CD14-positive monocyte (primary cell): ENCODE data around the gene PRSS22. TPM values are rescaled to one million over a fixed set of nuclear protein-coding genes. Genes with fewer than 3 reads are reported as not detected.

Experiments
- DNase-seq, 3 donors: peaks; one replicate each; pipeline ENCODE4 v3.0.0-alpha.2; 2011 to 2022
- H2AFZ ChIP-seq: 2 replicates; pipeline ENCODE4 v1.6.0; 2012; ENCODE audit warnings: mild to moderate bottlenecking, low read depth, low read length, inconsistent platforms; ENCODE audit not compliant: insufficient read depth, poor library complexity, severe bottlenecking
- H3K27ac ChIP-seq, 2 donors: 1 replicate in 1 of 2; 2 replicates in 1 of 2; pipeline ENCODE4 v1.5.1; 2012 to 2013; ENCODE audit warnings: low read length in 2 of 2, control low read depth in 1 of 2, inconsistent platforms in 1 of 2, low read depth in 1 of 2, mild to moderate bottlenecking in 1 of 2
- H3K27me3 ChIP-seq, 2 donors: one replicate each; pipeline versions ENCODE4 v1.6.0 to v1.6.1; 2011 to 2013; ENCODE audit warnings: low read length in 2 of 2; ENCODE audit not compliant: control insufficient read depth in 2 of 2, insufficient read depth in 2 of 2
- H3K36me3 ChIP-seq, 2 donors: replicated peaks in 1 of 2; 1 replicate in 1 of 2; 2 replicates in 1 of 2; pipeline versions ENCODE4 v1.5.1 to v1.6.1; 2012 to 2013; ENCODE audit warnings: low read length in 2 of 2, control low read depth in 1 of 2, inconsistent platforms in 1 of 2, mild to moderate bottlenecking in 1 of 2; ENCODE audit not compliant: insufficient read depth in 2 of 2, control insufficient read depth in 1 of 2
- H3K4me1 ChIP-seq, 2 donors: 1 replicate in 1 of 2; 2 replicates in 1 of 2; pipeline versions ENCODE4 v1.5.1 to v1.6.1; 2012 to 2013; ENCODE audit warnings: low read length in 2 of 2, control low read depth in 1 of 2, inconsistent platforms in 1 of 2, mild to moderate bottlenecking in 1 of 2, moderate library complexity in 1 of 2; ENCODE audit not compliant: insufficient read depth in 2 of 2, control insufficient read depth in 1 of 2
- H3K4me2 ChIP-seq: replicated peaks from 2 replicates; pipeline ENCODE3; 2012; ENCODE audit warnings: low read length, moderate library complexity, mild to moderate bottlenecking; ENCODE audit not compliant: poor library complexity, severe bottlenecking; ENCODE audit errors: extremely low read depth
- H3K4me3 ChIP-seq, 3 experiments: fragments of 200-600 bp in 1 of 3; sonication (generic) in 1 of 3; replicated peaks in 1 of 3; 1 replicate in 2 of 3; 2 replicates in 1 of 3; pipeline ENCODE4 v1.5.1; 2011 to 2013; ENCODE audit warnings: low read length in 3 of 3, mild to moderate bottlenecking in 3 of 3, control low read depth in 2 of 3, low read depth in 2 of 3, inconsistent platforms in 1 of 3, moderate library complexity in 1 of 3
- H3K79me2 ChIP-seq: 2 replicates; pipeline ENCODE4 v1.6.0; 2012; ENCODE audit warnings: mild to moderate bottlenecking, control low read depth, inconsistent platforms, low read length, moderate library complexity; ENCODE audit not compliant: insufficient read depth
- H3K9ac ChIP-seq: 2 replicates; pipeline ENCODE4 v1.6.0; 2017; ENCODE audit warnings: low read length, mild to moderate bottlenecking; ENCODE audit not compliant: insufficient read depth, poor library complexity, severe bottlenecking
- H3K9me3 ChIP-seq, 2 donors: replicated peaks in 1 of 2; 1 replicate in 1 of 2; 2 replicates in 1 of 2; pipeline versions ENCODE4 v1.5.1 to v1.6.1; 2012 to 2013; ENCODE audit warnings: low read length in 2 of 2, control low read depth in 1 of 2; ENCODE audit not compliant: control insufficient read depth in 1 of 2, insufficient read depth in 1 of 2
- H4K20me1 ChIP-seq: 2 replicates; pipeline ENCODE4 v1.6.0; 2012; ENCODE audit warnings: mild to moderate bottlenecking, low read length, control low read depth, moderate library complexity; ENCODE audit not compliant: insufficient read depth
- H3K27ac Mint-ChIP-seq, 7 donors: one replicate each; pipeline ENCODE4 v1.8.0; 2020; ENCODE audit warnings: mild to moderate bottlenecking in 7 of 7, mixed read lengths in 7 of 7, moderate library complexity in 6 of 7, inconsistent platforms in 2 of 7
- H3K27me3 Mint-ChIP-seq, 3 donors: one replicate each; pipeline ENCODE4 v1.8.0; 2021 to 2022; ENCODE audit warnings: low read depth in 3 of 3, mild to moderate bottlenecking in 3 of 3, mixed read lengths in 3 of 3, moderate library complexity in 3 of 3, inconsistent platforms in 1 of 3
- H3K36me3 Mint-ChIP-seq, 2 donors: one replicate each; pipeline ENCODE4 v1.8.0; 2020; ENCODE audit warnings: mixed read lengths in 2 of 2, inconsistent platforms in 1 of 2, mild to moderate bottlenecking in 1 of 2
- H3K4me1 Mint-ChIP-seq: one replicate; pipeline ENCODE4 v1.8.0; 2020; ENCODE audit warnings: mild to moderate bottlenecking, mixed read lengths
- H3K4me3 Mint-ChIP-seq, 2 donors: one replicate each; pipeline ENCODE4 v1.8.0; 2020; ENCODE audit warnings: mild to moderate bottlenecking in 2 of 2, mixed read lengths in 2 of 2, moderate library complexity in 1 of 2
- H3K9me3 Mint-ChIP-seq, 7 donors: one replicate each; pipeline ENCODE4 v1.8.0; 2020 to 2022; ENCODE audit warnings: mixed read lengths in 7 of 7, mild to moderate bottlenecking in 6 of 7, moderate library complexity in 6 of 7, inconsistent platforms in 2 of 7
- CTCF ChIP-seq: fragments of 200-600 bp; IDR thresholded peaks from one replicate; pipeline ENCODE4 v1.8.0; 2022; ENCODE audit warnings: antibody characterized with exemption, mild to moderate bottlenecking
- WGBS: methylation state at CpG from one replicate; pipeline ENCODE4 v1.1.5; 2013; ENCODE audit warnings: missing lambda C conversion rate; ENCODE audit not compliant: insufficient coverage; 5-methylcytosine and 5-hydroxymethylcytosine counted together
- intact Hi-C, 2 donors: fragments of 100-400 bp; cut with micrococcal nuclease; formaldehyde crosslinking; loops; one replicate each; pipeline versions ENCODE4 v1.15.0 to v1.15.1; 2023
- polyA plus RNA-seq, 3 donors: library from polyadenylated mRNA; depleted of rRNA in 1 of 3; unstranded in 2 of 3; stranded (reverse) in 1 of 3; fragments of 300-500 nt in 2 of 3; fragments of >200 nt in 1 of 3; fragmentation: Illumina TruSeq in 2 of 3; gene quantifications; 1 replicate in 2 of 3; 2 replicates in 1 of 3; pipeline ENCODE4 v1.2.3, GENCODE V29; 2012 to 2021

The PRSS22 gene
- polyA plus RNA-seq, 3 donors: not detected

- WGBS: 92% methylated on average over 15 of the region's 19 CpGs
- no peak for TF ChIP-seq CTCF
- Histone ChIP-seq H3K9me3 (peaks cover 0 to 4% of the 10 kb centered on the region in 2 donors), H4K20me1 (no peaks in the 10 kb centered on the region), H3K36me3 (no peaks in the 10 kb centered on the region), H2AFZ (no peak overlapping the region), H3K79me2 (no peaks in the 10 kb centered on the region), H3K4me1 (peaks cover 14 to 18% of the 10 kb centered on the region in 2 donors), H3K4me3 (no peak overlapping the region), H3K27ac (no peak overlapping the region), H3K4me2 (no peak overlapping the region), H3K27me3 (no peaks in the 10 kb centered on the region), H3K9ac (no peak overlapping the region)
- no peak for DNase-seq
- Mint-ChIP-seq H3K4me1 (peaks cover 12% of the 10 kb centered on the region), H3K9me3 (peaks cover 0 to 8% (median 1%) of the 10 kb centered on the region in 7 donors), H3K4me3 (no peak overlapping the region), H3K27ac (no peak overlapping the region), H3K36me3 (no peaks in the 10 kb centered on the region), H3K27me3 (peaks cover 1 to 5% (median 3%) of the 10 kb centered on the region in 3 donors)
- intact Hi-C loops: no loop called here
Measured at GRCh38 chr16:2826591-2827373, 31.2 kb downstream of the PRSS22 start.

DNA sequence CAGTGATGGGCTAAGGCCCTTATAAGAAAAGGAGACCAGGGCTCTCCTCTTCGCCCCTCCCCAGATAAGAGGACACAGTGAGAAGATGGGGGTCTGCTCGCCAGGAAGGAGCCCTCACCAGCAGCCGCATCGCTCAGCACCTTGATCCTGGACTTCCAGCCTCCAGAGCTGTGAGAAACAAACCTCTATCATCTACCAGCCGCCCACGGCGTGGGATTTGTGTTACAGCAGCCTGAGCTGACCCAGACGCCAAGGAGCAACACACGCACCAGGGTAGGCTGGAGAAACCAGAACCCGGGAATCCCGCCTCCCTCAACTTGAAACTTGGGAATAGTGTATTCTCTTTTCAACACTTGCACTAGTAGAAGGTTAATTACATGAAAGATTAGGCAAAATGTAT lies 32.1 kb downstream of the PRSS22 start:
- no peaks in the 10 kb centered on the region for H3K9me3 ChIP-seq
- no peaks in the 10 kb centered on the region for H3K36me3 ChIP-seq
- no peak overlapping the region for H3K9ac ChIP-seq
- peak overlapping the region in 1 of 7 donors; percentile 14 for H3K27ac Mint-ChIP-seq
- no peaks in the 10 kb centered on the region for H4K20me1 ChIP-seq
- no peak overlapping the region for H3K4me3 ChIP-seq
- peaks cover 12% of the 10 kb centered on the region for H3K4me1 Mint-ChIP-seq
- H3K4me1 ChIP-seq: peaks cover 14 to 18% of the 10 kb centered on the region in 2 donors
- H3K79me2 ChIP-seq: no peaks in the 10 kb centered on the region
- H3K27ac ChIP-seq: no peak overlapping the region
- H2AFZ ChIP-seq: no peak overlapping the region
- H3K27me3 ChIP-seq: no peaks in the 10 kb centered on the region
- peaks cover 0 to 3% (median 0%) of the 10 kb centered on the region in 7 donors for H3K9me3 Mint-ChIP-seq
- intact Hi-C loops: no loop called here
- no peak overlapping the region for H3K4me3 Mint-ChIP-seq
- peaks cover 1 to 5% (median 2%) of the 10 kb centered on the region in 3 donors for H3K27me3 Mint-ChIP-seq
- 100% methylated on average over 2 of the region's 11 CpGs for WGBS
- H3K36me3 Mint-ChIP-seq: no peaks in the 10 kb centered on the region
- H3K4me2 ChIP-seq: no peak overlapping the region
- no peak for TF ChIP-seq CTCF
- no peak for DNase-seq
